Liver (tissue), 9 donors: ENCODE measurements around the gene UGT1A6. TPM values are rescaled to one million over a fixed set of nuclear protein-coding genes. Genes with fewer than 3 reads are reported as not detected.

ENCODE experiments used
- DNase-seq: peaks from one replicate; pipeline ENCODE4 v3.0.0-alpha.2; 2017; ENCODE audit warnings: low spot score
- H3K27ac ChIP-seq, 2 donors: one replicate each; pipeline ENCODE4 v1.7.0; 2013; ENCODE audit warnings: inconsistent platforms in 2 of 2, low read length in 2 of 2, control low read depth in 1 of 2, low read depth in 1 of 2, mild to moderate bottlenecking in 1 of 2
- H3K27me3 ChIP-seq, 4 donors: one replicate each; pipeline versions ENCODE4 v1.6.1 to v1.7.0; 2013; ENCODE audit warnings: low read length in 3 of 4, inconsistent platforms in 1 of 4, mild to moderate bottlenecking in 1 of 4, moderate library complexity in 1 of 4; ENCODE audit not compliant: control insufficient read depth in 4 of 4, insufficient read depth in 4 of 4
- H3K36me3 ChIP-seq, 4 donors: one replicate each; pipeline versions ENCODE4 v1.6.1 to v1.7.0; 2013; ENCODE audit warnings: low read length in 3 of 4, mild to moderate bottlenecking in 3 of 4, low read depth in 1 of 4, moderate library complexity in 1 of 4; ENCODE audit not compliant: control insufficient read depth in 4 of 4, insufficient read depth in 3 of 4
- H3K4me1 ChIP-seq, 4 donors: one replicate each; pipeline versions ENCODE4 v1.6.1 to v1.7.0; 2013; ENCODE audit warnings: low read length in 3 of 4, mild to moderate bottlenecking in 3 of 4, moderate library complexity in 1 of 4; ENCODE audit not compliant: control insufficient read depth in 4 of 4, insufficient read depth in 4 of 4
- H3K4me3 ChIP-seq, 3 donors: one replicate each; pipeline versions ENCODE4 v1.6.1 to v1.7.0; 2013; ENCODE audit warnings: low read length in 3 of 3, control low read depth in 1 of 3, low read depth in 1 of 3, mild to moderate bottlenecking in 1 of 3
- H3K9ac ChIP-seq, 2 donors: one replicate each; pipeline ENCODE4 v1.7.0; 2013; ENCODE audit warnings: low read length in 2 of 2, mild to moderate bottlenecking in 2 of 2, moderate library complexity in 2 of 2, control low read depth in 1 of 2, low read depth in 1 of 2
- H3K9me3 ChIP-seq, 4 donors: one replicate each; pipeline versions ENCODE4 v1.6.1 to v1.7.0; 2013; ENCODE audit warnings: low read length in 3 of 4; ENCODE audit not compliant: control insufficient read depth in 4 of 4
- EGR1 ChIP-seq, 2 donors: IDR thresholded peaks; 2 replicates each; pipeline ENCODE4 v1.6.1; 2016 to 2018; ENCODE audit warnings: antibody characterized with exemption in 2 of 2, low read depth in 2 of 2
- FOXA1 ChIP-seq: IDR thresholded peaks from 2 replicates; pipeline ENCODE4 v1.6.1; 2016; ENCODE audit warnings: antibody characterized with exemption
- FOXA2 ChIP-seq: IDR thresholded peaks from 2 replicates; pipeline ENCODE4 v1.6.1; 2016; ENCODE audit warnings: antibody characterized with exemption
- GABPA ChIP-seq, 2 donors: IDR thresholded peaks in 1 of 2; conservative IDR thresholded peaks in 1 of 2; 2 replicates each; pipeline ENCODE4 v1.6.1; 2016; ENCODE audit warnings: antibody characterized with exemption in 2 of 2, mild to moderate bottlenecking in 1 of 2, moderate library complexity in 1 of 2
- HNF4A ChIP-seq, 2 donors: conservative IDR thresholded peaks; 2 replicates each; pipeline ENCODE4 v1.6.1; 2016; ENCODE audit warnings: antibody characterized with exemption in 2 of 2, mild to moderate bottlenecking in 2 of 2
- HNF4G ChIP-seq: IDR thresholded peaks from 2 replicates; pipeline ENCODE4 v1.6.1; 2016; ENCODE audit warnings: antibody characterized with exemption
- JUND ChIP-seq, 2 donors: IDR thresholded peaks; 2 replicates each; pipeline ENCODE4 v1.6.1; 2016; ENCODE audit warnings: antibody characterized with exemption in 2 of 2
- NR2F2 ChIP-seq: IDR thresholded peaks from 2 replicates; pipeline ENCODE4 v1.6.1; 2016; ENCODE audit warnings: antibody characterized with exemption
- RAD21 ChIP-seq, 2 donors: IDR thresholded peaks; 2 replicates each; pipeline ENCODE4 v1.6.1; 2016; ENCODE audit warnings: antibody characterized with exemption in 2 of 2, mild to moderate bottlenecking in 2 of 2
- RXRA ChIP-seq, 2 donors: IDR thresholded peaks; 2 replicates each; pipeline ENCODE4 v1.6.1; 2017 to 2018; ENCODE audit warnings: antibody characterized with exemption in 2 of 2, mild to moderate bottlenecking in 1 of 2
- SP1 ChIP-seq: IDR thresholded peaks from 2 replicates; pipeline ENCODE4 v1.6.1; 2018; ENCODE audit warnings: antibody characterized with exemption, mild to moderate bottlenecking
- TAF1 ChIP-seq: conservative IDR thresholded peaks from 2 replicates; pipeline ENCODE4 v1.6.1; 2016; ENCODE audit warnings: antibody characterized with exemption, mild to moderate bottlenecking
- YY1 ChIP-seq: IDR thresholded peaks from 2 replicates; pipeline ENCODE4 v1.6.1; 2016; ENCODE audit warnings: antibody characterized with exemption, mild to moderate bottlenecking
- WGBS: extraction: QIAGEN DNeasy Blood & Tissue Kit; methylation state at CpG from one replicate; pipeline ENCODE4 v1.1.7; 2013; 5-methylcytosine and 5-hydroxymethylcytosine counted together
- polyA plus RNA-seq, 2 donors: library from polyadenylated mRNA; stranded (reverse) in 1 of 2; unstranded in 1 of 2; fragments of 200-250 nt in 1 of 2; fragments of >200 nt in 1 of 2; fragmentation: Nextera tagmentation in 1 of 2; extraction: Ambion mirVana in 1 of 2; gene quantifications; one replicate each; pipeline versions ENCODE4 v1.2.1 to v1.2.3, GENCODE V29; 2013 to 2015
- total RNA-seq, 2 donors: library from RNA; depleted of rRNA; stranded (reverse); fragments of >200 nt; gene quantifications; one replicate each; pipeline ENCODE4 v1.2.3, GENCODE V29; 2014
- TF ChIP-seq, protein P1 (sequence below): IDR thresholded peaks from 2 replicates; pipeline ENCODE4 v1.6.1; 2016; ENCODE audit warnings: antibody characterized with exemption
- TF ChIP-seq, protein P2 (sequence below): IDR thresholded peaks from 2 replicates; pipeline ENCODE4 v1.6.1; 2016; ENCODE audit warnings: antibody characterized with exemption
- TF ChIP-seq, protein P3 (sequence below): fragments of 150-350 bp; IDR thresholded peaks from 2 replicates; pipeline ENCODE4 v1.5.1; 2017; ENCODE audit warnings: improper control_type of control experiment, low read depth, low read length; ENCODE audit not compliant: missing input control
- TF ChIP-seq, protein P4 (sequence below): IDR thresholded peaks from 2 replicates; pipeline ENCODE4 v1.6.1; 2016; ENCODE audit warnings: antibody characterized with exemption
- TF ChIP-seq, protein P5 (sequence below): IDR thresholded peaks from 2 replicates; pipeline ENCODE4 v1.6.1; 2016; ENCODE audit warnings: antibody characterized with exemption, mild to moderate bottlenecking
- donor health status: healthy.
- donor health status: healthy.
- donor health status: healthy.
- donor health status: healthy.
- donor health status: healthy.

Gene UGT1A6
- total and polyA plus RNA-seq, 4 donors, result 33.4 to 103 (median 46.5) TPM; not detected in 1

DNA sequence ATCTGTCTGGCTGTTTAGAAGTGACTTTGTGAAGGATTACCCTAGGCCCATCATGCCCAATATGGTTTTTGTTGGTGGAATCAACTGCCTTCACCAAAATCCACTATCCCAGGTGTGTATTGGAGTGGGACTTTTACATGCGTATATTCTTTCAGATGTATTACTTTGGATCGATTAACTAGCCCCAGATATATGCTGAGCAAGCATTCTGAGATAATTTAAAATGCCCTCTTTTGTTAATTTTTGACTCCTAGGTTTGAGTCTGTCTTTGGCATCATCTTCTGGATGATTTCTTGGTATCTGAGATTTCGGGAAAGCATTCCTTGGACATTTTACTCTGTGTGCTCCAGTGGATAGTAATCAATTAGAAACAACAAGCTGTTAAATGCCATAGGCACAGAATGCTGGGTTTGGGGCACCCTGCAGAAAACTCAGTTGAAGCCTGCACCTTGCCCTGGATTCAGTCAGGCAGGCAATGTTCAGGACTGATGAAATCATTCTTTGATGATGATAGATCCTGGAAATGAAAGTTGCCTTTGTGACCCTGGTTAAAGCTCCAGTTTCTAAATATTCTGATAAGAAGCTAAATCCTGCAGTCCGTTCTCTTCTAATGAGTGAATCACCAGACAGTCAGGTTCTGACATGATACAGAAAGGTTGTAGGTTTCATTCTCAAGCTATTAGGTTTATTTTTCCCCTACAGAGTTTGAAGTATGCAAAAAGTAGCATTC, 68.5 kb downstream of the UGT1A6 start:
- peak overlapping the region; percentile 85 to 94 for H3K27ac ChIP-seq
- H3K36me3 ChIP-seq, result no peaks in the 10 kb centered on the region
- H3K9ac ChIP-seq, result peak overlapping the region; percentile 34 to 99
- WGBS, result 38% methylated on average over 4 of the region's 4 CpGs
- no peak for DNase-seq
- H3K27me3 ChIP-seq, result no peaks in the 10 kb centered on the region
- H3K9me3 ChIP-seq, result no peaks in the 10 kb centered on the region
- TF ChIP-seq, protein P1, sequence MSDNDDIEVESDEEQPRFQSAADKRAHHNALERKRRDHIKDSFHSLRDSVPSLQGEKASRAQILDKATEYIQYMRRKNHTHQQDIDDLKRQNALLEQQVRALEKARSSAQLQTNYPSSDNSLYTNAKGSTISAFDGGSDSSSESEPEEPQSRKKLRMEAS, result no peak
- TF ChIP-seq EGR1 (IDR thresholded peaks at IDR 0.05; ENCODE audit: low read depth in 2 of 2) (peak in 1 of 2 donors; percentile 37), HNF4G (peak; percentile 51), SP1 (peak; percentile 96), YY1 (no peak), JUND (IDR thresholded peaks at IDR 0.05) (peak; percentile 78 to 80), FOXA1 (peak; percentile 43), GABPA (IDR thresholded peaks at IDR 0.05 in 1 of 2, conservative IDR thresholded peaks at IDR 0.05 in 1 of 2) (no peak), FOXA2 (peak; percentile 18), RAD21 (IDR thresholded peaks at IDR 0.05) (peak; percentile 25 to 42), NR2F2 (peak; percentile 9), HNF4A (conservative IDR thresholded peaks at IDR 0.05) (peak; percentile 90 to 96), TAF1 (peak; percentile 96), RXRA (IDR thresholded peaks at IDR 0.05) (peak; percentile 95)
- TF ChIP-seq, protein P2, sequence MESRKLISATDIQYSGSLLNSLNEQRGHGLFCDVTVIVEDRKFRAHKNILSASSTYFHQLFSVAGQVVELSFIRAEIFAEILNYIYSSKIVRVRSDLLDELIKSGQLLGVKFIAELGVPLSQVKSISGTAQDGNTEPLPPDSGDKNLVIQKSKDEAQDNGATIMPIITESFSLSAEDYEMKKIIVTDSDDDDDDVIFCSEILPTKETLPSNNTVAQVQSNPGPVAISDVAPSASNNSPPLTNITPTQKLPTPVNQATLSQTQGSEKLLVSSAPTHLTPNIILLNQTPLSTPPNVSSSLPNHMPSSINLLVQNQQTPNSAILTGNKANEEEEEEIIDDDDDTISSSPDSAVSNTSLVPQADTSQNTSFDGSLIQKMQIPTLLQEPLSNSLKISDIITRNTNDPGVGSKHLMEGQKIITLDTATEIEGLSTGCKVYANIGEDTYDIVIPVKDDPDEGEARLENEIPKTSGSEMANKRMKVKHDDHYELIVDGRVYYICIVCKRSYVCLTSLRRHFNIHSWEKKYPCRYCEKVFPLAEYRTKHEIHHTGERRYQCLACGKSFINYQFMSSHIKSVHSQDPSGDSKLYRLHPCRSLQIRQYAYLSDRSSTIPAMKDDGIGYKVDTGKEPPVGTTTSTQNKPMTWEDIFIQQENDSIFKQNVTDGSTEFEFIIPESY, result peak; percentile 23
- TF ChIP-seq, protein P3, sequence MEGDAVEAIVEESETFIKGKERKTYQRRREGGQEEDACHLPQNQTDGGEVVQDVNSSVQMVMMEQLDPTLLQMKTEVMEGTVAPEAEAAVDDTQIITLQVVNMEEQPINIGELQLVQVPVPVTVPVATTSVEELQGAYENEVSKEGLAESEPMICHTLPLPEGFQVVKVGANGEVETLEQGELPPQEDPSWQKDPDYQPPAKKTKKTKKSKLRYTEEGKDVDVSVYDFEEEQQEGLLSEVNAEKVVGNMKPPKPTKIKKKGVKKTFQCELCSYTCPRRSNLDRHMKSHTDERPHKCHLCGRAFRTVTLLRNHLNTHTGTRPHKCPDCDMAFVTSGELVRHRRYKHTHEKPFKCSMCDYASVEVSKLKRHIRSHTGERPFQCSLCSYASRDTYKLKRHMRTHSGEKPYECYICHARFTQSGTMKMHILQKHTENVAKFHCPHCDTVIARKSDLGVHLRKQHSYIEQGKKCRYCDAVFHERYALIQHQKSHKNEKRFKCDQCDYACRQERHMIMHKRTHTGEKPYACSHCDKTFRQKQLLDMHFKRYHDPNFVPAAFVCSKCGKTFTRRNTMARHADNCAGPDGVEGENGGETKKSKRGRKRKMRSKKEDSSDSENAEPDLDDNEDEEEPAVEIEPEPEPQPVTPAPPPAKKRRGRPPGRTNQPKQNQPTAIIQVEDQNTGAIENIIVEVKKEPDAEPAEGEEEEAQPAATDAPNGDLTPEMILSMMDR, result no peak
- TF ChIP-seq, protein P4, sequence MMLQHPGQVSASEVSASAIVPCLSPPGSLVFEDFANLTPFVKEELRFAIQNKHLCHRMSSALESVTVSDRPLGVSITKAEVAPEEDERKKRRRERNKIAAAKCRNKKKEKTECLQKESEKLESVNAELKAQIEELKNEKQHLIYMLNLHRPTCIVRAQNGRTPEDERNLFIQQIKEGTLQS, result peak; percentile 88
- TF ChIP-seq, protein P5, sequence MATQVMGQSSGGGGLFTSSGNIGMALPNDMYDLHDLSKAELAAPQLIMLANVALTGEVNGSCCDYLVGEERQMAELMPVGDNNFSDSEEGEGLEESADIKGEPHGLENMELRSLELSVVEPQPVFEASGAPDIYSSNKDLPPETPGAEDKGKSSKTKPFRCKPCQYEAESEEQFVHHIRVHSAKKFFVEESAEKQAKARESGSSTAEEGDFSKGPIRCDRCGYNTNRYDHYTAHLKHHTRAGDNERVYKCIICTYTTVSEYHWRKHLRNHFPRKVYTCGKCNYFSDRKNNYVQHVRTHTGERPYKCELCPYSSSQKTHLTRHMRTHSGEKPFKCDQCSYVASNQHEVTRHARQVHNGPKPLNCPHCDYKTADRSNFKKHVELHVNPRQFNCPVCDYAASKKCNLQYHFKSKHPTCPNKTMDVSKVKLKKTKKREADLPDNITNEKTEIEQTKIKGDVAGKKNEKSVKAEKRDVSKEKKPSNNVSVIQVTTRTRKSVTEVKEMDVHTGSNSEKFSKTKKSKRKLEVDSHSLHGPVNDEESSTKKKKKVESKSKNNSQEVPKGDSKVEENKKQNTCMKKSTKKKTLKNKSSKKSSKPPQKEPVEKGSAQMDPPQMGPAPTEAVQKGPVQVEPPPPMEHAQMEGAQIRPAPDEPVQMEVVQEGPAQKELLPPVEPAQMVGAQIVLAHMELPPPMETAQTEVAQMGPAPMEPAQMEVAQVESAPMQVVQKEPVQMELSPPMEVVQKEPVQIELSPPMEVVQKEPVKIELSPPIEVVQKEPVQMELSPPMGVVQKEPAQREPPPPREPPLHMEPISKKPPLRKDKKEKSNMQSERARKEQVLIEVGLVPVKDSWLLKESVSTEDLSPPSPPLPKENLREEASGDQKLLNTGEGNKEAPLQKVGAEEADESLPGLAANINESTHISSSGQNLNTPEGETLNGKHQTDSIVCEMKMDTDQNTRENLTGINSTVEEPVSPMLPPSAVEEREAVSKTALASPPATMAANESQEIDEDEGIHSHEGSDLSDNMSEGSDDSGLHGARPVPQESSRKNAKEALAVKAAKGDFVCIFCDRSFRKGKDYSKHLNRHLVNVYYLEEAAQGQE, result peak; percentile 47
- peak overlapping the region; percentile 46 to 86 (median 73) for H3K4me3 ChIP-seq
- H3K4me1 ChIP-seq, result peaks cover 7 to 58% (median 27%) of the 10 kb centered on the region in 4 donors
